H1 (cell line): ENCODE results near the gene CDYL2. TPM values are rescaled to one million over a fixed set of nuclear protein-coding genes. Genes with fewer than 3 reads are reported as not detected.

ENCODE experiments used
- EP300 ChIP-seq, 2 experiments: IDR thresholded peaks; 1 replicate in 1 of 2; 2 replicates in 1 of 2; pipeline ENCODE4 v1.6.1; 2011 to 2012; ENCODE audit warnings: low read depth in 2 of 2, low read length in 2 of 2, mild to moderate bottlenecking in 2 of 2, borderline replicate concordance in 1 of 2, inconsistent platforms in 1 of 2, moderate library complexity in 1 of 2
- JUN ChIP-seq: IDR thresholded peaks from 2 replicates; pipeline ENCODE4 v1.6.1; 2011; ENCODE audit warnings: low read depth, mild to moderate bottlenecking, improper control_type of control experiment, low read length
- KDM4A ChIP-seq: IDR thresholded peaks from one replicate; pipeline ENCODE4 v1.7.1; 2012; ENCODE audit warnings: low read depth, mild to moderate bottlenecking, moderate library complexity, low read length, inconsistent platforms; ENCODE audit not compliant: severe bottlenecking
- NANOG ChIP-seq: IDR thresholded peaks from 2 replicates; pipeline ENCODE4 v1.6.1; 2011; ENCODE audit warnings: low read length, low read depth, mild to moderate bottlenecking, inconsistent platforms; ENCODE audit not compliant: insufficient read depth, poor library complexity, severe bottlenecking
- POLR2AphosphoS5 ChIP-seq: IDR thresholded peaks from 2 replicates; pipeline ENCODE4 v1.6.1; 2011; ENCODE audit warnings: low read depth, low read length
- RFX5 ChIP-seq: IDR thresholded peaks from 2 replicates; pipeline ENCODE4 v1.6.1; 2011; ENCODE audit warnings: low read depth, low read length, improper control_type of control experiment, borderline replicate concordance
- SP2 ChIP-seq: IDR thresholded peaks from 2 replicates; pipeline ENCODE4 v1.6.1; 2012; ENCODE audit warnings: mild to moderate bottlenecking, low read length, inconsistent platforms
- SUZ12 ChIP-seq: fragments of 200-600 bp; sonication (generic); IDR thresholded peaks from 2 replicates; pipeline ENCODE4 v1.6.1; 2012; ENCODE audit warnings: mild to moderate bottlenecking, inconsistent platforms, low read length, moderate library complexity, mixed read lengths
- polyA plus RNA-seq, 7 experiments: library from polyadenylated mRNA; depleted of rRNA in 3 of 7; stranded (reverse) in 5 of 7; unstranded in 2 of 7; fragments of >200 nt in 5 of 7; fragments of 200-250 nt in 2 of 7; gene quantifications; 1 replicate in 5 of 7; 2 replicates in 1 of 7; 4 replicates in 1 of 7; pipeline versions ENCODE4 v1.2.1 to v1.2.3, GENCODE V29; 2011 to 2013; ENCODE audit warnings: missing spikeins in 2 of 7, mixed read lengths in 2 of 7
- total RNA-seq: library from RNA; stranded (reverse); fragmentation: NEBNext Ultra II Directional; extraction: Animal tissue kit (Norgen Biotek cat#: 25700); gene quantifications from 2 replicates; pipeline ENCODE4 v1.2.1, GENCODE V29; 2021
- TF ChIP-seq, protein P1 (sequence below): IDR thresholded peaks from 2 replicates; pipeline ENCODE4 v1.6.1; 2011; ENCODE audit warnings: low read length, improper control_type of control experiment

Gene CDYL2
- total and polyA plus RNA-seq, 2 of the 8 experiments (the other 6 are each of a cell fraction or from before 2014, with no cell fraction given), result 0.33 to 5.3 TPM

DNA sequence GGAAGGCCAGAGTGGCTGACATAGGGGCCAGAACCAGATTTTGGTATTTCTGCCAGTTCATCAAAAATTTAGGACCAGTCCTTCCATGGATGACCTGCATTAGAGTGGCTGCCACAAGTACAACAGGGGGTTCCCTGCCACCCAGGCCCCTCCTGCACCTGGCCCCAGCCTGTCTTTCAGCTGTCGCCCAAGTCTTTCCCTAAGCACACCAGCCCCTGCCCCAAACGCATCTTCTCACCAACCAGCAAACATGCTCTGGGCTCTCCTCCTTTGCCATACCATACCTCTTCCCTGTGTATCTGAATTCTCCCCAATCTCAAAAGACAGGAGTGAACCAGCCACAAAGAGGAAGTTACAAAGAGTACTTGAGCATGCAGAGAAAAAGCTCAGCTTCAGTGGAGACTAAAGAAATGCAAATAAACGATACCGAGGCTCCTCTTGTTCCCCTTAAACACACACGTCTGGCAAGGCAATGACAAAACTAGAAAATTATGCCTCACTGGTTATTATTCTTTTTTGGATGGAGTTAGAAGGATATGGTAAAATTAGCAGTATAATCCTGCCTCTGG lies 133.0 kb downstream of the CDYL2 start (continued):
- TF ChIP-seq, protein P1, sequence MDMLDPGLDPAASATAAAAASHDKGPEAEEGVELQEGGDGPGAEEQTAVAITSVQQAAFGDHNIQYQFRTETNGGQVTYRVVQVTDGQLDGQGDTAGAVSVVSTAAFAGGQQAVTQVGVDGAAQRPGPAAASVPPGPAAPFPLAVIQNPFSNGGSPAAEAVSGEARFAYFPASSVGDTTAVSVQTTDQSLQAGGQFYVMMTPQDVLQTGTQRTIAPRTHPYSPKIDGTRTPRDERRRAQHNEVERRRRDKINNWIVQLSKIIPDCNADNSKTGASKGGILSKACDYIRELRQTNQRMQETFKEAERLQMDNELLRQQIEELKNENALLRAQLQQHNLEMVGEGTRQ, result no peak
- TF ChIP-seq KDM4A (no peak), EP300 (IDR thresholded peaks at IDR 0.05; ENCODE audit: borderline replicate concordance in 1 of 2, low read depth in 2 of 2, low read length in 2 of 2) (no peak), POLR2AphosphoS5 (no peak), SP2 (no peak), JUN (no peak), NANOG (no peak), SUZ12 (no peak), RFX5 (no peak)
